Measurements from ENCODE around the gene TULP1.

The TULP1 gene

DNA sequence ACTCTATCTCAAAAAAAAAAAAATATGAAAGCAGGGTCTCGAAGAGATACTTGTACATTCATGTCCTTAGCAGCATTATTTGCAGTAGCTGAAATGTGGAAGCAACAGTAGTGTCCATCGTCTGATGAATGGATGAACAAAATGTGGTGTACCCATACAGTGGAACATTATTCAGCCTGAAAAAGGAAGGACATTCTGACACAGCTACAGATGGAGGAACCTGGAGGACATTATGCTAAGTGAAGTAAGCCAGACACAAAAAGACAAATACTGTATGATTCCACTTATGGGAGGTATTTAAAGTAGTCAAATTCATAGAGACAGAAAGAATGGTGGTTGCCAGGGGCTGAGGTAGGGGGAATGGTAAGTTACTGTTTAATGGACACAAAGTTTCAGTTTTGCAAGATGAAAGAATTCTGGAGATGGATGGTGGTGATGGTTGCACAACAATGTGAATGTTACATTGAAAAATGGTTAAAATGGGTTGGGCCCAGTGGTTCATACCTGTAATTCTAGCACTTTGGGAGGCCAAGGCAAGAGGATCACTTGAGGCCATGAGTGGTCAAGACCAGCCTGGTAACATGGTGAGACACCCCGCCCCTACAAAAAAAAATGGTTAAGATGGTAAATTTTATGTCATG is 11.8 kb upstream of the TULP1 start:
- peaks cover 14% of the 10 kb centered on the region for H3K4me1 ChIP-seq (ENCODE audit: insufficient read depth, low read length)
- TF ChIP-seq EZH2 (IDR thresholded peaks at IDR 0.05; ENCODE audit: borderline replicate concordance, low read depth, low read length, severe bottlenecking): no peak
- TF ChIP-seq, protein P1, sequence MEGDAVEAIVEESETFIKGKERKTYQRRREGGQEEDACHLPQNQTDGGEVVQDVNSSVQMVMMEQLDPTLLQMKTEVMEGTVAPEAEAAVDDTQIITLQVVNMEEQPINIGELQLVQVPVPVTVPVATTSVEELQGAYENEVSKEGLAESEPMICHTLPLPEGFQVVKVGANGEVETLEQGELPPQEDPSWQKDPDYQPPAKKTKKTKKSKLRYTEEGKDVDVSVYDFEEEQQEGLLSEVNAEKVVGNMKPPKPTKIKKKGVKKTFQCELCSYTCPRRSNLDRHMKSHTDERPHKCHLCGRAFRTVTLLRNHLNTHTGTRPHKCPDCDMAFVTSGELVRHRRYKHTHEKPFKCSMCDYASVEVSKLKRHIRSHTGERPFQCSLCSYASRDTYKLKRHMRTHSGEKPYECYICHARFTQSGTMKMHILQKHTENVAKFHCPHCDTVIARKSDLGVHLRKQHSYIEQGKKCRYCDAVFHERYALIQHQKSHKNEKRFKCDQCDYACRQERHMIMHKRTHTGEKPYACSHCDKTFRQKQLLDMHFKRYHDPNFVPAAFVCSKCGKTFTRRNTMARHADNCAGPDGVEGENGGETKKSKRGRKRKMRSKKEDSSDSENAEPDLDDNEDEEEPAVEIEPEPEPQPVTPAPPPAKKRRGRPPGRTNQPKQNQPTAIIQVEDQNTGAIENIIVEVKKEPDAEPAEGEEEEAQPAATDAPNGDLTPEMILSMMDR (IDR thresholded peaks at IDR 0.05; ENCODE audit: borderline replicate concordance, extremely low read depth, low read length, poor library complexity, severe bottlenecking): no peak
- no peaks in the 10 kb centered on the region for H3K79me2 ChIP-seq (ENCODE audit: insufficient read depth, low read length)
- no peaks in the 10 kb centered on the region for H3K9me3 ChIP-seq (ENCODE audit: insufficient read depth, low read length, severe bottlenecking)
- ATAC-seq (ENCODE audit: insufficient read depth, low read depth) (no peak), DNase-seq (no peak)
- H3K4me2 ChIP-seq (ENCODE audit: insufficient read depth, low read length): no peak overlapping the region
- H3K9ac ChIP-seq (ENCODE audit: low read depth, low read length): no peak overlapping the region
- H2AFZ ChIP-seq (ENCODE audit: low read depth, low read length): no peak overlapping the region
- no peaks in the 10 kb centered on the region for H3K36me3 ChIP-seq (ENCODE audit: insufficient read depth, low read length)
- no peaks in the 10 kb centered on the region for H4K20me1 ChIP-seq (ENCODE audit: insufficient read depth, low read length)
- no peak overlapping the region for H3K4me3 ChIP-seq (ENCODE audit: low read depth in 1 of 2, low read length in 2 of 2)
- peaks cover 7% of the 10 kb centered on the region for H3K27me3 ChIP-seq (ENCODE audit: insufficient read depth, low read length, poor library complexity)
- H3K27ac ChIP-seq (ENCODE audit: low read length): no peak overlapping the region

GRCh38 chr6:35522660-35523658 is 10.3 kb upstream of the TULP1 start:
- H3K4me3 ChIP-seq (ENCODE audit: low read depth in 1 of 2, low read length in 2 of 2): peak overlapping the region in 1 of 2 experiments; percentile 43; a peak in 2 of 4 replicates
- no peaks in the 10 kb centered on the region for H3K36me3 ChIP-seq (ENCODE audit: insufficient read depth, low read length)
- TF ChIP-seq, protein P1 (IDR thresholded peaks at IDR 0.05; ENCODE audit: borderline replicate concordance, extremely low read depth, low read length, poor library complexity, severe bottlenecking): peak; percentile 94
- no peak for TF ChIP-seq EZH2 (IDR thresholded peaks at IDR 0.05; ENCODE audit: borderline replicate concordance, low read depth, low read length, severe bottlenecking)
- H3K4me2 ChIP-seq (ENCODE audit: insufficient read depth, low read length): peak overlapping the region; percentile 55
- peaks cover 14% of the 10 kb centered on the region for H3K4me1 ChIP-seq (ENCODE audit: insufficient read depth, low read length)
- no peaks in the 10 kb centered on the region for H3K79me2 ChIP-seq (ENCODE audit: insufficient read depth, low read length)
- DNase-seq: peak; percentile 86
- peaks cover 7% of the 10 kb centered on the region for H3K27me3 ChIP-seq (ENCODE audit: insufficient read depth, low read length, poor library complexity)
- peak overlapping the region; percentile 68 for H3K27ac ChIP-seq (ENCODE audit: low read length)
- H4K20me1 ChIP-seq (ENCODE audit: insufficient read depth, low read length): no peaks in the 10 kb centered on the region
- H3K9me3 ChIP-seq (ENCODE audit: insufficient read depth, low read length, severe bottlenecking): no peaks in the 10 kb centered on the region
- H3K9ac ChIP-seq (ENCODE audit: low read depth, low read length): 0 out of 2 replicates have a peak overlapping the region, but pooled peaks have one; percentile 11
- ATAC-seq (ENCODE audit: insufficient read depth, low read depth): peak; percentile 96
- peak overlapping the region; percentile 50 for H2AFZ ChIP-seq (ENCODE audit: low read depth, low read length)

DNA sequence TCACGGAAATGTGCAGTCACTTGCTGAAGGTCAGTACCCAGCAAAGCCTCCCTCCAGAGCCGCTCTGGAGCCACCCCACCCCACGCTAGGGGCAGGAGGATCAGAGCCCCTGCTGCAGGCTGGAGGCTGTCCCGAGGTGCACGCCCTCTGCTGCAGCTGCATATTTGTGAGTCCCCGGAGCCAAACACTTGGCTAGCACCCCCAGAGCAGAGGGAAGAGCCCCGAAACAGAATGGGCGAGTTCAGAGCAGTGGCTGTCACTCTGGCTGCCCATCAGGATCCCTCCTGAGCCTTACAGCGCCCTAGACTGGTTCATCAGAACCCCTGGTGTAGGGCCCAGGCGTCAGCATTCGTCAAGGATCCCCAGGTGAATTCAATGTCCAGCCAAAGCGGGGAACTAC is 9.5 kb upstream of the TULP1 start:
- Histone ChIP-seq H3K9ac (ENCODE audit: low read depth, low read length) (no peak overlapping the region), H3K4me1 (ENCODE audit: insufficient read depth, low read length) (peaks cover 14% of the 10 kb centered on the region), H3K27ac (ENCODE audit: low read length) (peak overlapping the region; percentile 68), H4K20me1 (ENCODE audit: insufficient read depth, low read length) (no peaks in the 10 kb centered on the region), H2AFZ (ENCODE audit: low read depth, low read length) (no peak overlapping the region; the same call in 1 of the 2 replicates), H3K4me2 (ENCODE audit: insufficient read depth, low read length) (peak overlapping the region; percentile 55), H3K9me3 (ENCODE audit: insufficient read depth, low read length, severe bottlenecking) (no peaks in the 10 kb centered on the region), H3K36me3 (ENCODE audit: insufficient read depth, low read length) (no peaks in the 10 kb centered on the region), H3K4me3 (ENCODE audit: low read depth in 1 of 2, low read length in 2 of 2) (no peak overlapping the region), H3K79me2 (ENCODE audit: insufficient read depth, low read length) (no peaks in the 10 kb centered on the region), H3K27me3 (ENCODE audit: insufficient read depth, low read length, poor library complexity) (peaks cover 7% of the 10 kb centered on the region)
- no peak for DNase-seq
- ATAC-seq (ENCODE audit: insufficient read depth, low read depth): no peak
- TF ChIP-seq, protein P1 (IDR thresholded peaks at IDR 0.05; ENCODE audit: borderline replicate concordance, extremely low read depth, low read length, poor library complexity, severe bottlenecking): no peak
- TF ChIP-seq EZH2 (IDR thresholded peaks at IDR 0.05; ENCODE audit: borderline replicate concordance, low read depth, low read length, severe bottlenecking): no peak

Data from DND-41 (cell line).